PC-9 (cell line): Measurements from ENCODE around the gene SEZ6L.

Experiments
- EZH2 ChIP-seq: fragments of 200-600 bp; sonication (generic); IDR thresholded peaks from 2 replicates; pipeline ENCODE4 v1.8.0; 2017; ENCODE audit warnings: antibody characterized with exemption, low read depth
- TF ChIP-seq, protein P1 (sequence below): fragments of 200-600 bp; sonication (generic); conservative IDR thresholded peaks from 2 replicates; pipeline ENCODE4 v1.6.1; 2017; ENCODE audit warnings: mixed run types, antibody characterized with exemption, mild to moderate bottlenecking, moderate library complexity

GRCh38 chr22:26429458-26430286 lies 260.4 kb downstream of the SEZ6L start:
- TF ChIP-seq, protein P1, sequence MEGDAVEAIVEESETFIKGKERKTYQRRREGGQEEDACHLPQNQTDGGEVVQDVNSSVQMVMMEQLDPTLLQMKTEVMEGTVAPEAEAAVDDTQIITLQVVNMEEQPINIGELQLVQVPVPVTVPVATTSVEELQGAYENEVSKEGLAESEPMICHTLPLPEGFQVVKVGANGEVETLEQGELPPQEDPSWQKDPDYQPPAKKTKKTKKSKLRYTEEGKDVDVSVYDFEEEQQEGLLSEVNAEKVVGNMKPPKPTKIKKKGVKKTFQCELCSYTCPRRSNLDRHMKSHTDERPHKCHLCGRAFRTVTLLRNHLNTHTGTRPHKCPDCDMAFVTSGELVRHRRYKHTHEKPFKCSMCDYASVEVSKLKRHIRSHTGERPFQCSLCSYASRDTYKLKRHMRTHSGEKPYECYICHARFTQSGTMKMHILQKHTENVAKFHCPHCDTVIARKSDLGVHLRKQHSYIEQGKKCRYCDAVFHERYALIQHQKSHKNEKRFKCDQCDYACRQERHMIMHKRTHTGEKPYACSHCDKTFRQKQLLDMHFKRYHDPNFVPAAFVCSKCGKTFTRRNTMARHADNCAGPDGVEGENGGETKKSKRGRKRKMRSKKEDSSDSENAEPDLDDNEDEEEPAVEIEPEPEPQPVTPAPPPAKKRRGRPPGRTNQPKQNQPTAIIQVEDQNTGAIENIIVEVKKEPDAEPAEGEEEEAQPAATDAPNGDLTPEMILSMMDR, result no peak
- TF ChIP-seq EZH2, result no peak
